GM10266 (cell line): ENCODE data around the gene CD300LD.
"Not testable (repeated sequence)": the region's sequence is repeated elsewhere in the genome, so short reads cannot be mapped to it uniquely, and the experiment has no call there.

Experiments used
- DNase-seq: peaks from one replicate; pipeline ENCODE4 v3.0.0; 2012; ENCODE audit errors: extremely low spot score
- TF ChIP-seq, protein P1 (sequence below): IDR thresholded peaks from 2 replicates; pipeline ENCODE4 v1.5.1; 2012; ENCODE audit warnings: mild to moderate bottlenecking, low read depth; ENCODE audit not compliant: control insufficient read depth, insufficient read depth; ENCODE audit errors: missing control alignments

CD300LD gene

GRCh38 chr17:74565126-74565525, 27.0 kb downstream of the CD300LD start:
- no peak for DNase-seq
- TF ChIP-seq, protein P1, sequence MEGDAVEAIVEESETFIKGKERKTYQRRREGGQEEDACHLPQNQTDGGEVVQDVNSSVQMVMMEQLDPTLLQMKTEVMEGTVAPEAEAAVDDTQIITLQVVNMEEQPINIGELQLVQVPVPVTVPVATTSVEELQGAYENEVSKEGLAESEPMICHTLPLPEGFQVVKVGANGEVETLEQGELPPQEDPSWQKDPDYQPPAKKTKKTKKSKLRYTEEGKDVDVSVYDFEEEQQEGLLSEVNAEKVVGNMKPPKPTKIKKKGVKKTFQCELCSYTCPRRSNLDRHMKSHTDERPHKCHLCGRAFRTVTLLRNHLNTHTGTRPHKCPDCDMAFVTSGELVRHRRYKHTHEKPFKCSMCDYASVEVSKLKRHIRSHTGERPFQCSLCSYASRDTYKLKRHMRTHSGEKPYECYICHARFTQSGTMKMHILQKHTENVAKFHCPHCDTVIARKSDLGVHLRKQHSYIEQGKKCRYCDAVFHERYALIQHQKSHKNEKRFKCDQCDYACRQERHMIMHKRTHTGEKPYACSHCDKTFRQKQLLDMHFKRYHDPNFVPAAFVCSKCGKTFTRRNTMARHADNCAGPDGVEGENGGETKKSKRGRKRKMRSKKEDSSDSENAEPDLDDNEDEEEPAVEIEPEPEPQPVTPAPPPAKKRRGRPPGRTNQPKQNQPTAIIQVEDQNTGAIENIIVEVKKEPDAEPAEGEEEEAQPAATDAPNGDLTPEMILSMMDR, result no peak

DNA sequence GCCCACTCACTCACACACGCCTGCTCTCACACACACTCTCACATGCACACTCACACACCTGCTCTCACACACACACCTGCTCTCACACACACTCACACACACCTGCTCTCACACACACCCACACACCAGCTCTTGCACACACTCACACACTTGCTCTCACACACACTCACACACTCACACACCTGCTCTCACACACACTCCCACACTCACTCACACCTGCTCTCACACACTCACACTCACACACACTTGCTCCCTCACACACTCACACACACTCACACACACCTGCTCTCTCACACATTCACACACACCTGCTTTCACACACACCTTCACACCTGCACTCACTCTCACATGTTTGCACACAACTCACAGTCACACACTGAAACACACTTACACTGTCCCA, 28.7 kb downstream of the CD300LD start:
- DNase-seq, result no peak
- TF ChIP-seq, protein P1, result no peak

DNA sequence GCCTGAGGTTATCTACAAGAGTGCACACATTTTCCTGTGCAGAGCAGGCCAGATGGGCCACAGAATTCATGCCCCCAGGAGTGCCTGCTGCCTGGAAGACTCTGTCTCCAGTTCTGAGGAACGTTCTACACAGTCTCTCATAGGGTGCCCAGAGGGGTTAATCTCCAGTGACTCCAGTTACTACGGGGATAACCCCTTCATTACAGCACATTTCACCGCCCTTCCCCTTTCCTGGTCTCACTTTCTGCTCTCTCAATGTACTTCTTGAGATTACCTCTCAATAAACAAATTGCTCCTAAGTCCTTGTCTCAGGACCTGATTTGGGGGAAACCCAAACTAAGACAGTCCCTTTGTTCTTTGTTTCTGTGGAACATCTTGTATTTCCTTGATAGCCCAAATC, 30.5 kb downstream of the CD300LD start:
- no peak for DNase-seq
- TF ChIP-seq, protein P1, result no peak

DNA sequence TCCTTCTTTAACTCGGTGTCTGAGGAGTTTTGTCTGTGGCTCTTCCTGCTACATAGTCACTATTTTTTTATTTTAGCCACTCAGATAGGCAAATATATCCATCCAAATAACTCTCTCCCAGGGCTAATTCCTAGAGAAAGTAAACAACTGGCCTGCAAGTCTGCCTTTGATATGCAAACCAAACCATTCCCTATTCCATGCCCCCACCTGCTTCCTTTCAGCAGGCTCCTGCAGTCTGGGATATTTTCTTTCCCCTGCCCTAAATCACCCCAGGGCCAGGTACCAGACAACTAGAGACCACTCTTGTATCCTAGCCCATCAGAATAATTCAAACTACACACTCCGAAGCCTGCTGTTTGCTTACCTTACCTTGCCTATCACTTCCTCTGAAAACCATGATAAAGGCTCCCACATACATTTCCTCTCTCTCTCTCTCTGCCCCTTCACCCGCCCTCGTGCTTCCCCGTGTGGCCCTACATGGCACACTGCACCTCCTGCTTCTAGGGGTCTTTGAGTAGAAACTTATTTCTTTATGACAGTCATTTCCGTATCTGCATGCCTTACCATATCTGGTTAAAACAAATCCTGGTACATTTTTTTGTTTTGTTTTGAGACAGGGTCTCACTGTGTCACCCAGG, 33.1 kb downstream of the CD300LD start:
- TF ChIP-seq, protein P1, result no peak
- no peak for DNase-seq

- DNase-seq, result not testable (repeated sequence)
Measured at GRCh38 chr17:74558402-74558801, 33.7 kb downstream of the CD300LD start.

DNA sequence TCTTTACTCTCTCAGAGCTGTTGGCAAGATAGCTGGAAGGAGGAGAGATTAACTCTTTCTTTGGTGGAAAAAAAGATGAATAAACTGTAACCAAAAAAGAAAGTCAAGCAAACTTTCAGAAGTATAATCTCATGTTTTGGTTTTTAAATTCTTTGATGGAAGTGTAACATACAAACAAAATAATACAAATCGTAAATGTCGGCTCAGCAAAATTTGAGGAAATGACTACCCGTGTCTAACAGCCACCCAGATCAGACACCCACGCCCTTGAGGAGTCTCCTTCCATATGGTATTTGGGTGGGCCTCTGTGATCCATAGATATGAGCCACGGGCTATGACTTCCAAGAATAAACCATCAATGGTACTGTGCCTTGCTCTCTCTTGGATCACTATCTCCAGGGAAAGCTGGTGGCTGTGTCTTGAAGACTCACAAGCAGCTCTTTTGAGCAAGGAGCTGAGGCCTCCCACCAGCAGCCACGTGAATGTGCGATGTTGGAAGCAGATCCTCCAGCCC, 36.6 kb downstream of the CD300LD start:
- TF ChIP-seq, protein P1, result no peak
- no peak for DNase-seq

DNA sequence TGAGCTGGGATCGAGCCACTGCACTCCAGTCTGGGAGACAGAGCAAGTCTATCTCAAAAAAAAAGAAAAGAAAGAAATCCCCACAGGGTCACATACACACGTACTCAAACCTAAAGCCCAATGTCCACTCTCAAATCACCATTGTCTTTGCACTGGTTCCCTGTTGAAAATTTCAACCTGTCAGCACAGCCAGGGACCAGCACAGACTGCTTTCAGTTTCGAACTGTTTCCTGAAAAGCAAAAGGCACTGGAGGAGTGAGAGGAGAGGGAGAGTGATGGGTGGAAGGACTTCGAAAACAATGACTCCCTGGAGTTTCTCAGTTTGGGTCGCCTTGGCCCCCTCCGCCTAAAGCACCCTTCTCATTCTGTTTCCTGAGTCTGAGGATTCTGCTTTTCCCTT, 37.2 kb downstream of the CD300LD start:
- TF ChIP-seq, protein P1, result no peak
- no peak for DNase-seq

GRCh38 chr17:74552037-74552436, 40.0 kb downstream of the CD300LD start:
- no peak for DNase-seq
- TF ChIP-seq, protein P1, result no peak
